ENCODE measurements around the gene POU6F2.

The POU6F2 gene

DNA sequence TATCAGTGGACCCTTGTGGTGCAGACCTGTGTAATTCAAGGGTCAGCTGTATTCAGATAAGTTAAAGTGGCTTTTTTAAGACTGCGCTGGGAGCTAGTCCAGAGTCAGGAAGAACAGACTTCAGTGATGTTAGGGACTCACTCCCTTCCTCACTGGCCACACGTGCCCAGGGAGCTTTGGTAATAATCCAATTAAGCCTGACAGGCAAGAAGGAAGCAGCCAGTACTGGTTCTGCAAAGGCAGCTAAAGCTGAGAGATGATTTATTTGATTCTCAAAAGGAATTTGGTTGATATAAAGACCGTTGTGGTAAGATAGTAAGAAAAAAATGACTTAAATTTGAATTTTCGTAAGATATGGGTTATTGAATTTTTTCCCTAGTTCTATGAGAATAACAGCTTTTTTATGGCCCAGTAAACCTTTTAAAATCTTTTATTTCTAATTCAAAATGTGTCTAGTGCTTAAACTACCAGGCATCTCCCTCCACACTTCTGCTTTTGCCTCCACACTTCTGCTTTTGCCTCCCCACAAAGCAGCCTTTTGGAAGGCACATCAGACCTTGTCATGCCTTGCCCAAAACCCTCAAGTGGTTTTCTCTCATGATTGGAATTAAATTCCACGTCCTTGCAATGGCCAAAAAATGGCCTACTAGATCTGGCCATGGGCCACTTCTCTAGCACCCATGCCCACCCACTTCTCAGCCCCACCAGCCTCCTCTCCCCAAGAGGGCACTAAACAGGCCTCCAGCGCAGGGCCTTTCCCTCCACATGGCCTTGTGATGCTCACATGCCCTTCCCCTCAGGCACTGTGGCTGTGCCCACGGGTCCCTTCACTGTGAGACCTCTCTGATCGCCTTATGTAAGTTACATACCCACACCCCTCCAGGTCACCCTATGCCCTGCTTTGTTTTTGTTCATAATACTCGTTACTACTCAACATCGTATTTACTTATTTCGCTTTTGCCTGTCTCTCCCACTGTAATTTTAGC, 92.5 kb downstream of the POU6F2 start:
- DNase-seq (ENCODE audit: low read depth), result no peak

DNA sequence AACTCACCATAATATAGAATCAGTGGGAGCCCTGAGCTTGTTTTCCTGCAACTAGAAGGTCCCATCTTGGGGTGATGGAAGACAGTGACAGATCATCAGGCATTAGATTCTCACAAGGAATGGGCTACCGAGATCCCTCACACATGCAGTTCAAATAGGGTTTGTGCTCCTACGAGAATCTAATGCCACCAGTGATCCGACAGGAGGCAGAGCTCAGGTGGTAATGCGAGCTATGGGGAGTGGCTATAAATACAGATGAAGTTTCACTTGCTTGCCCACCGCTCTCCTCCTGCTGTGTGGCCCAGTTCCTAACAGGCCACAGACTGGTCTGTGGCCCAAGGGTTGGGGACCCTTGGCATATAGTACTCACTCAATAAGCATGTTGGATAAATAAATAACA, 93.4 kb downstream of the POU6F2 start:
- DNase-seq (ENCODE audit: low read depth), result no peak

DNA sequence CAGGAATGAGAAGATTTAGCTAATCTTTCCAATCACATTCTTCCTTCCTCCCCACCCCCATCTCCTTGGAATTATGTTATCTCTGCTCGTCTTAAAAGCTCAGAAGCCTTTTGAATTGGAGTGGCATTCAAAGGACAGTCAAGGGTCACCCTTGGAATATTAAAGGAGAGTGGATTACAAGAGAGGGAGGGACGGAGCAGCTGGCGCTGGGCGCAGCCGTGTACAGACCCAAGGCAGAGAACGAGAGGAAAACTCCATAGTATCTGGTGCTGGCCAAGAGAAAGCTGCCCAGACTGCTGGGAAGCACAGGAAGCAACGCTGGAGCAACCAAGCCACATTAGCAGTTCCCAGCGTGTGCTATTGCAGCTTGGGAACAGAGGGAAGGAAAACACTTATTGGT, 95.7 kb downstream of the POU6F2 start:
- DNase-seq (ENCODE audit: low read depth), result no peak

DNA sequence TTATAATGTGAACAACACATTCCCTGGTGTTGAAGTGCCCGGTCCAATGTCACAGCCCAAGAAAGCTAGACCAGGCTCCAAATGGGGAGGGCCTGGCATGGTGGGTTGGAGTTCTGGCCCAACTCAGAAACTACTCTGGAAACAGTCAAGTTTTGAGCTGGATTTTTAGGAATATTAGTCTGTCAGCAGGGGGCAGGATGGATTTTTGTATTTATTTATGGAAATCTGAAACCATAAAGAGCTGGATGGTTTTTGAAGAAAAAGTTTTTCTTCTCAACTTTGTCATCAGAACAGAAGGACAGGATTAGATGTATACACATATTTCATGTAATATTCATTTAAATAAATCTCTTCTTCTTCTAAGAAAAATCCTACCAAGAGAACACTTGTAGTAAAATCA, 97.5 kb downstream of the POU6F2 start:
- no peak for DNase-seq (ENCODE audit: low read depth)

DNA sequence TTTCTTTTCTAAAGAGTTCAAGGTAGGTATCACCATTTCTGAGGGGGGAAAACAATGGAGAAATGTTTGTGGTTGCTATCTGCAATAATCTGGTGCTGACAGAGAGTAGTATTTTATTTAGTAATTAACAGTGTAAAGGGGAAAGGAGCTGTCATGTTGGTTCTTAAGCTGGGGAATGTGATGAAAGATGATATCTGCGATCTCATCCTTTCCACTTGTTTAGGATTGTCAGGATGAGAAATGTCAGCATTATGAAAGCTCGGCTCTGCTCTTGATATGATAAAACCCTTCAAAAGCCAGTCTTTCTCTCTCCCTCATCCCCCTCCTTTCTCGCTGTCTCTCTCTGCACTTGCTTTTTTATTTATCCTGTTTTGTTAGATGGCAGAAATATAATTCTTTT, 106.1 kb downstream of the POU6F2 start:
- no peak for DNase-seq (ENCODE audit: low read depth)

DNA sequence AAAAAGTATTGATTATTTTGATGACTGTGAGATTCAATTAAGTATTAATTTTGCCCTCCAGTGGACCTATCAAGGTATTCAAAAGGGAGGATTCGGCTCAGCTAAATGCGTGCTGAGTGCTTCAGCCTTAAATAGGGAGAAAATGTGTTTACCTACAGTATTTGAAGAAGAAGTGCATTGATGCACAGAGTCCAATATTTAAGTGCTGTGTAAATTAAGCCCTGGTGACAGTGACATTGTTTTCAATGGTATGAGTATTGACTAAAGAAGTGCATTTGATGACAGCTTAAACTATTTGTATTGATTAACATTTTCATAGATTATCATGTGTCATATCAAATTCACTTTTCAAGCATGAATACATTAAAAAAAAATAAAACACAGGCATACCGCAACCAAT, 106.6 kb downstream of the POU6F2 start:
- DNase-seq (ENCODE audit: low read depth), result no peak

DNA sequence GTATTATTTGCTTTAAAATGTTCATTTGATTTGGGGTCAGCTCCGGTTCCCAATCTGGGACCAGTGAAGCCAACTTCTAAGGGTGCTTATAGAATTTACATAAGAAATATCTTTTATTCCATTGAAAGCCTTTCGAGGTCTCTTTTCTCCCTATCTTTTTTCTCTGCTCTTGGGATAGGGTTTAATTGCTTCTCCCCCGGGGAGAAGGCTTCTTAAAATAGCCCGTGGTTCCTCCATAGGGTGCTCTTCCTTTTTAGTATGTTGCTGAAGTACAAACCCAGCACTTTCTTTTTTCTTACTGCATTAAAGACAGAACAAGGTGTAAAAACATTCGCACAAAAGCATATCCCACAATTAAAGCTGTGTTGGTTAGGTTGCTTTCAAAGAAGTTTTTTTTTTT, 107.5 kb downstream of the POU6F2 start:
- no peak for DNase-seq (ENCODE audit: low read depth)

DNA sequence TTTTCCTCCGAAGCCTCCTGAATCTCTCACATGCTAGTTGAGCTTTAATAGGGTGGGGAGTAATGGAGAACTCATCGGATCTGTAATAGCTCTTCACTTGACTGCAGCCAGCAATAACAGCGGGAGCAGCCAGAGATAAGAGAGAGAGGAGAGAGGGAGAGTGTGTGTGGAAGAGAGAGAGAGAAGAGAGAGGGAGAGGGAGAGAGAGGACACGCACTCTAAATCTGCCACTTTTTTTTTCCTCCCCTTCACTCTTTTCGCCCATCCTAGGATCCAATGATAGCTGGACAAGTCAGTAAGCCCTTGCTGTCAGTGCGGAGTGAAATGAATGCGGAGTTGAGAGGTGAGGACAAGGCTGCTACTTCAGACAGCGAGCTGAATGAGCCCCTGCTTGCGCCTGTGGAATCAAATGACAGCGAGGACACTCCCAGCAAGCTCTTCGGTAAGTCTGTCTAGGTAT, 107.9 kb downstream of the POU6F2 start:
- no peak for DNase-seq (ENCODE audit: low read depth)

DNA sequence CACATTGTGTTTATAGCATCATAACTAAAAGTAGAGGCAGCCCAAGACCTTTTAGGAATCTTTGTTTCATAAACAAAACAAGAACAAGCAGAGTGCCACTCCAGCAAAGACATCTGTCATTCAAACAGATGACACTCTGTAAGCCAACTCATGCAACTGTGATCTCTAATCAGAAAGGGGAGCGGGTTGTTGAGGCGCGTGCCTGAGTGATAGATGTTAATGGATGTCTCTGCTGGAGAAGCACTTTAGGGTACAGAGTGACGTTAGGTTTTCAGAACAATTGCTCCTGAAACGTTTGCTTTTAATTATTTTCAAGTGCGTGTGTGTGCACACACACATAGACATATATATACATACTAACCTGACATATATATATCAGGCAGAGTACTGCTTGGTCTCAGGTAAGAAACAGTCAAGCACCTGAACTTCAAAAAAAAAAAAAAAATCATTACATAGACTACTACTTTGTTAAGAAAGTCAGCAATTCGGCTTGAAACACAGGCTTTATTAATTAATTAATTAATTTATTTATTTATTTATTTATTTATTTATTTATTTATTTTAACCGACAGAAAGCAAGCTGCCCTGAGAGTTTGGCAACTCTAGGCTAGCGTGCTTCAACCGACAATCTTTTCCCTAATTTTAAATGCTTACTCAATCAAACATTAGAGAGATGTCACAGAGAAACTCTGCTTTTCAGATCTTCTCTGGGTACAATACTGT, 109.1 kb downstream of the POU6F2 start:
- DNase-seq (ENCODE audit: low read depth), result no peak

DNA sequence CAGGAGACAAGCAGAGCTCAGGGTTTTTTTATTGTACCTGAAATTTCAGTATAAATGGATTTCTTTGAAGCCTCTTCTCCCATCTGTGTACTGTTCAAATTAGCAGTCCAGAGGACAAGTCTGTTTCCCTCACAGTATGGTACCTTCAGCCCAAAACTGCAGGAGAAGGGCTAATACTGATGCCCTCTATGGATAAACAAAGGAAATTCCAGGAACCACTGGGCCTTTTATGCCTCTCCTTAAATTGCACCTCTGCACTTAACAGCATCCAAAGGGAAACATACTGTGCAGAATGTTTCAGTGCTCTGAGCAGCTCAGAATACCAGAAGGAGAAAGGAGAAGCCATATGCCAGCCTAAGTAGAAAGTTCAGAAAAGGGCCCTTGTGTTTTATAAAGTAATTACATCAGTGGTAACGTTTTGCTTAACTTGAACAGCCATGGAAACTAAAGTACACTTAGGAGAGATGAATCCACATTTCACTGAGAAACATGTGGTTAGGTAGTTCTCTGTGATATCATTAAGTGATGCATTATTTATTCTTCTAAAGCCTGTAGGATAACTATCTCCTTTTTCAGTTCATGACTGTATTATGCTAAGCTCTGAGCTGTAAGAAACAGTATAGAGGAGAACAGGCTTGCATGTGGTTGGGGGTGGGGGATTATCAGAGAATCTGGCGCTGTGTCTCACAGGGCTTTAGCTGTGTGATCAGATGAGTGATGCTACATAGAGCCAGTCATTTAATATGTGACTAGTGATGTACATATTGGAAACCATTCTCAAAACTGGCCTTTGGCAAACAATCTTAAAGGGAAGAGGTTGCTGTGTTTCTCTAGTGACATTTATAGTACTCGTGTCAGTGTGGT, 111.3 kb downstream of the POU6F2 start:
- no peak for DNase-seq (ENCODE audit: low read depth)

DNA sequence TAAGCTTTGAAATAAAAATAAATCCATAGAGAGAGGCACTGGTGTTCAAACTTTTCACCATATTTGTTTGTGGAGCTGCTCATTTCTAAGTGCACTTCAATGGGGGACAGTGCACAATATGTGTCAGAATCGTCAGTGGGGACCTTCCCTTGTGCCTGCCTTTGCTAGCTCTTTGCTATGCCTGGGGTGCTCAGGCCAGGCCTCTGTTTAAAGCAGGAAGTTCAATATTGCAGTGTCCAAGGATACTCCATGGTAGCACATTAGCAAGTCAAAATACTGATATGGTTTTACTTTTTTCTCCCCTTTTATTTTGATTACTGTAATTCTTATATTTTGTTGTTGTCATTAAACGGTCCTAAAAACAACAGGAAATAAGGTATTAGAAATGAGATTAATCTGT, 113.4 kb downstream of the POU6F2 start:
- no peak for DNase-seq (ENCODE audit: low read depth)

DNA sequence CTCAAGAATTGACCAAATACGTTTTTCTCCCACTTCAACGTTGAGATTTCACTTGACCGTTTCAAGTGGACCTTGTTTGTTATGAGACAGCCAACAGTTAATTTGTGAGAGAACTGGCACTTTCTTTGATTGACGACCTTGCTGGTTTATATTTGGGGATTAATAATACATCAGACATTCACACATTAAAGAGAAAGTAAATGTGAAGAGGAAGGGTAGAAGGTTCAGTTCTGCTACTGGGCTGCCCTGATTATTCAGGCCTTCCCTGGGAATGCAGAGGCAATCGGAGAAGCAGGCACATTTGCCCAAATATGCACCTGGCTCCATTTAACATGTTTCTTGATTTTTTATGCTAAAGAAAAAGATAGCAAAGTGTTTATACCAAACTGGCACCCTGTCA, 114.1 kb downstream of the POU6F2 start:
- no peak for DNase-seq (ENCODE audit: low read depth)

DNA sequence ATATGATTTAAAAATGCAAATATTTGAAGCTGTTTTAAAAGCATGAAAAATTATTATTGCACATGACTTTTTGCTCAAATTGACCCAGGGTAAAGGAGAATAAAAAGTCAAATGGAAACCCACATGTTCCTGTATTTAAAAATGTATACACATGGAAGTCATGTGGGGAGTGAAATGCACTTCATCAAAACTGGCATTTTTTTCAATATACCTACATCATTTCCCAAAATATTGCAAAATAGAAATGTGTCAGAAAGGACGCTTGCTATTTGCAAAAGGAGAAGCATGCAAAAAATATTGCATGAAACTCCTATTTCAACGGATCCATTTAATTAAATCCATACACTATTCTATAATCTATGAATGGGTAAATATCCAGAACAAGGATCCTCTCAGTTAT, 117.0 kb downstream of the POU6F2 start:
- no peak for DNase-seq (ENCODE audit: low read depth)

DNA sequence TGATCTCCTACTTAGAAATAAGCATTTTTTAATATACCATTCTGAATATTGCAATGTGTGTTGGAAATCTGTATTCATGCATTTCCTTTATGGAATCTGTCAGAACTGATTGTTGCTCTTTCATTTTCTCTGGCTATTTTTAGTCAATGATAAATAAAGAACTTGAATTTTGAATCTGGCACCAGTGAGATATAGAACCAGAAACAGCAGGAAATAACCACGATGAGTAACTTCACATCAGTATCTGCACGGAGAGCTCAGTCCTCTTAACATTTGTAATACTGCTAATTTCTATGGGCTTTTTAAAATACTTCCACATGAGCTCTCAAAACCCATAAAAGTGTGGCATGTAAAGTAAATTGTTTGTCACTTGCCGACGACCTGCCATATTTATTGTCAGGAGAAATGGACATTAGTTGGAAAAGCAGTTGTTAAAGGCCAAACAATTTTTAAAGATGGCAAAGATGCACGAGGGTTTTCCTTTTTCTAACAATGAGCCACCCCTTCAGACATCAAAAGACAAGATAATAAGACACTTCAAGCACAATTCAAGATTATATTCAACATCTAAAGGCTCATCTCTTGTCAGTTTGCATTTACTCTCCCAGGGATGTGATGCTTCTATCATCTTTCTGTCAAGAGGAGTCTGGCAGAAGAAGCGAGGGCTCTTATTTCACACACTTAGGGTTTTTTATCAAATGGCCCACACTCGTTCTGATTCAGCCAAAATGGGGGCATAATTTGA, 118.3 kb downstream of the POU6F2 start:
- DNase-seq (ENCODE audit: low read depth), result no peak

DNA sequence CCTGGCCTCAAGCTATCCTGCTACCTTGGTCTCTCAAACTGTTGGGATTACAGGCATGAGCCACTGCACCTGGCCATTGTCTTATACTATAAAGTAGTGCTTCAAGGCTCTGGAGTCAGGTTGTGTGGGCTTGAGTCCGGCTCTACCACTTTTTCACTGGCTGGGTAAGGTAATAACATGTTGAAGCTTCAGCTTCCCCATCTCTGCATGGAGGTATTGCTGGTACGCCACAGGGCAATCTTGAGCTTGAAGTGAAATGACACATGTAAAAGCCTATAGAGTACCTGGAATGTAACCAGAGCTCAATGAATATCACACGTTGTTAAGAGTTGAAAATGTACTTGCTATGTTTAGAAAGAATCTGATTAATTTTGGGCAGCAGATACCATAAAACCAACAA, 120.8 kb downstream of the POU6F2 start:
- no peak for DNase-seq (ENCODE audit: low read depth)

DNA sequence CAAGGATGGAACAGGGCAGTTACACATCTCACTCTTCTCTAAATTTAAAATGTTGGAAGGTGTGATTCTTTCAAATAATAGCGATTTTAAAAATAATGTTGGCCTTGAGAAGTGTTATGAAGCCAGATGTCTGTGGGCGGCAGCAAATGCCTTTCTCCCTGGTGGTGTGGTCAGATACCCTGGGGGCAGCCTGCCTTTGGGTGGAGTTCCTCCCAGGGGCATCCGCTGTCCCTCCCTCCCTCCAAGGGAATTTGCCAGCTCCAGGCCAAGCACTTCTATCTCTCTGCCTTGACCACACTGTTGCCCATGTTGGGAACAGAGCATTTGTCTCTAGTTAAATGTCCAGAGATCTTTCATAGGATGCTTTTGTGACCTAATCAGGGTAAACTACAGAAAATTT, 121.4 kb downstream of the POU6F2 start:
- DNase-seq (ENCODE audit: low read depth), result no peak

DNA sequence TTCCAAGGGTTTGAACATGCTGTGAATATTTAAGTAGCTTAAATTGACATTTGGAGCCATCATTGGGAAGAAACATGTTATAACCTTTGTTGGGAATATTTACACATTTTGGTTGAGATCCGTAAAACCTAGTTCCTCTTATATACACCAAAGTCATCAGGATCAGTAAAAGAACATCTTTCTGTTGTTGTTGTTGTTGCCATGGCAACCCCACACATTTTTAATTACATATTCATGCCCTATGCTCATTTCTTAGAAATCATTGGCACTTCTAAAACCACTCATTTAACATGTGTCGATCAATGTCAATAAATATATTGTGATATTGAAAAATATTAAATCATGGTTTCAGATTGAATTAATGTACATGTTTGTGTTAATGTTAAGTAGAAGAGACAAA, 122.6 kb downstream of the POU6F2 start:
- no peak for DNase-seq (ENCODE audit: low read depth)

DNA sequence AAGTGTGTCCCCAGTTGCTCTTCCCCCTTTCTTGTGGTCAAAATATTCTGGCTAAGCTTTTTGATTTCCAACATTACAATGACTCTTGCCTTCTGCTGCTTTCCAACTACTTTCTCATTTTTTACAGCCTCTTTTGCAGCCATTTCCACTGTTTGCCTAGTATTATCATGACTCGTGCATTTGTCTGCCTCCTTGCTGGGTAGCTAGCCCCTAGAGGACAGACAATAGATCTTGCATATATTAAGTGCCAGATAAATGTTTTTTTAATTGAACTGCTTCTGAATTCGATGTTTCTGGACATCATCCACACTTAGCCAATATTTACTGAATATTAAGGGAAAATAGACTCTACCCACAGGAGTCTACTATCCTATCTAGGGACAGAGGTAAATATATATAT, 124.5 kb downstream of the POU6F2 start:
- DNase-seq (ENCODE audit: low read depth), result no peak

DNA sequence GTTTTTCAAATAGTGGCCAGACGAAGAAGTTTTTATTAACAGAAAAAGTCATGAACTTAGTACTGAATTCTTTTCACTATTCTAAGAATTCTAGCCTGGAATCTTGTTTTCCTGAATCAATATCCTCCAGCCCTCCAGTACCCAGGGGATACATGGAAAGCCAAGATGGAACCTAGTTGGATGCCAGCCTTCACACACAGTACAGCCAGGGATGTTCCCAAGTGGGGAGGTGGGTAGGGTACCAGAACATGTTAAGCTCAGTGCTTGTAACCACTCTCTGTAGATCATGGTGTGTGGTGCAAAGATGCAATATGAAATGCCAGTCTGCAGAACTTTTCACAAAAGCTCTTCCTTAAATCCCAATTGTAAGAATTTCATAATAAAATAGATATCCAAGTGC, 128.0 kb downstream of the POU6F2 start:
- no peak for DNase-seq (ENCODE audit: low read depth)

DNA sequence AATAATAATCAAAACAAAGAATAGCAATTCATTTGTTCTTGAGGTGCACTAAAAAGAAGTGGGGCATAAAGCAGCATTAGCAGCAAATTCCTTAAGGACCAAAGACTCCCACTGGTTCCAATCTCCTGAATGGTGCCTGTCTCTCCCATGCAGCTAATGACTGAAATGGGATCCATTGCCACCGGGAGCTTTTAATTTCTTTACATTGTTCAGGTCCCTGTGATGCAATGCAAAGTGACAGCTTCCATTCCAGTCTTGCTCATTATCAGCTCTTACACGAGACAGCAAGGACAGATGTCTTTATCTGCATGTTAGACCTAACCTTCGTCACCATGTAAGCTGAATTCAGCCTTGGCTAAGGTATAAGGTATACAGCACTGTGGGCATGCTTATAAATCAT, 148.1 kb downstream of the POU6F2 start:
- DNase-seq (ENCODE audit: low read depth), result no peak

DNA sequence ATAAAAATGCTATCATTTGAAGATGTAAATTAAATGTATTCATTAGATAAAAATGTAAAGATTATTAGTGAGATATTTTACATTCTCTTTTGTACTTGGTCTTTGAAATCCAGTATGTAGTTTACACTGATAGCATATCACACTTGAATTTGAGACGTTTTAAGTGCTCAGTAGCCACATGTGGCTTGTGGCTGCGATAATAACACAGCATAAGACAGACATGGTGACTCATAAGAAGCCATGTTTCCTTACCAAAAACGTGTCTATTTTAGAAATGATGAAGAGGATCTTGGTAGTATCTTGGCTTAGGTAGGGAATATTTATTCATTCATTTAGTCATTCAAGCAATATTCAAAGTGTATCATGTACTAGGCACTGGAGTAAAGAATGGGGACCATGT, 149.3 kb downstream of the POU6F2 start:
- no peak for DNase-seq (ENCODE audit: low read depth)
